Fibroblast of pulmonary artery (primary cell): ENCODE measurements around the gene CKAP5.

Experiments used
- DNase-seq: peaks from one replicate; pipeline ENCODE4 v3.0.0-alpha.2; 2010; ENCODE audit warnings: low read depth
- H3K4me3 ChIP-seq: replicated peaks from 2 replicates; pipeline ENCODE4 v1.5.1; 2011; ENCODE audit warnings: low read depth, mild to moderate bottlenecking, control low read depth, low read length, moderate library complexity
- CTCF ChIP-seq: IDR thresholded peaks from 2 replicates; pipeline ENCODE4 v1.5.1; 2011; ENCODE audit warnings: mild to moderate bottlenecking, control low read depth, low read length, inconsistent platforms; ENCODE audit errors: missing control alignments

Gene CKAP5

GRCh38 chr11:46729110-46730027, 116.7 kb downstream of the CKAP5 start:
- TF ChIP-seq CTCF = no peak
- DNase-seq = peak; percentile 10
- H3K4me3 ChIP-seq = no peak overlapping the region

DNA sequence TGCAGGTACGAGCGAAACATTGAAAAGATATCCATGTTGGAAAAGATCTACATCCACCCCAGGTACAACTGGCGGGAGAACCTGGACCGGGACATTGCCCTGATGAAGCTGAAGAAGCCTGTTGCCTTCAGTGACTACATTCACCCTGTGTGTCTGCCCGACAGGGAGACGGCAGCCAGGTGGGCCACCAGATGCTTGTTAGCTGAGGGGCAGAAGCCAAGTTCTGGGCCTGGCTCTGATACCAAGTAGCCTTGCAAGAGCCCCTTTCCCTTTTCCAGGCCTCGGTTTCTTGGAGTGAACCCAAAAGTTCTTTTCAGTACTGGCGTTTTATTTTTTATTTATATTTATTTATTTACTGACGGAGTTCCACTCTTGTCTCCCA, 117.4 kb downstream of the CKAP5 start:
- DNase-seq = no peak
- TF ChIP-seq CTCF = no peak
- no peak overlapping the region for H3K4me3 ChIP-seq

DNA sequence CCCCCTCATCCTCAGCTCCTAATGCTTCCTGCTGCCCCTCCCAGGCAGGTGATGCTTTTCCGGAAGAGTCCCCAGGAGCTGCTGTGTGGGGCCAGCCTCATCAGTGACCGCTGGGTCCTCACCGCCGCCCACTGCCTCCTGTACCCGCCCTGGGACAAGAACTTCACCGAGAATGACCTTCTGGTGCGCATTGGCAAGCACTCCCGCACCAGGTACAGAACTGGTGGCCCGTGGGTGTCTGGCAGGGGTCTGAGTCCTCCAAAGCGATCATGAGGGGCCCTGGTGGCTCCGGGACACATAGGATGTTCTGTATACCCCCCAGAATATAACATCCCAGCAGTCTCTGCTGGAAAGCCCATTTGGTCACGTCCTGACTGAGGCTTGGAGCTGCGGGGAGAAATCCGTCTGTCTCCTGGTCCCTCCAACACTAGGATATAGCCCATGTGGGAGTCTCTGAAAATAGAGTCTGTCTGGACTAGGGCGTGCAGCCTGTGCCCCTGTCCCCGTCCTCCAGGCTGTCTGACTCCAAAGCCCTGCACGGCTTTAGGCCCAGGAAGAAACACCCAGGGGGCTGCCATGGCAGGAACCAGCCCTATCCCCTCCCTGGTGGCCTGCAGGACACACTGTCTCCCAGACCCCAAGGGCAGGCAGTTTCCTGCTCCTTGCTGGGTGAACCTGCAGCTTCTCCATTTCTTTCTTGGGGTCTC, 118.0 kb downstream of the CKAP5 start:
- H3K4me3 ChIP-seq = no peak overlapping the region
- no peak for TF ChIP-seq CTCF
- DNase-seq = no peak

- H3K4me3 ChIP-seq = no peak overlapping the region
- TF ChIP-seq CTCF = no peak
- DNase-seq = no peak
These were observed 119.7 kb downstream of the CKAP5 start for GRCh38 chr11:46726206-46726862.

GRCh38 chr11:46725338-46726205, 120.5 kb downstream of the CKAP5 start:
- H3K4me3 ChIP-seq = no peak overlapping the region
- no peak for DNase-seq
- no peak for TF ChIP-seq CTCF

GRCh38 chr11:46724088-46724487, 122.0 kb downstream of the CKAP5 start:
- H3K4me3 ChIP-seq = no peak overlapping the region
- no peak for DNase-seq
- TF ChIP-seq CTCF = no peak
